RKO (cell line): Measurements from ENCODE around the gene KLHL29.

Source experiments
- DNase-seq: peaks from one replicate; pipeline ENCODE4 v3.0.0-alpha.2; 2016; ENCODE audit warnings: low spot score

The KLHL29 gene

GRCh38 chr2:23684395-23685176 is 299.6 kb downstream of the KLHL29 start:
- DNase-seq, result no peak

DNA sequence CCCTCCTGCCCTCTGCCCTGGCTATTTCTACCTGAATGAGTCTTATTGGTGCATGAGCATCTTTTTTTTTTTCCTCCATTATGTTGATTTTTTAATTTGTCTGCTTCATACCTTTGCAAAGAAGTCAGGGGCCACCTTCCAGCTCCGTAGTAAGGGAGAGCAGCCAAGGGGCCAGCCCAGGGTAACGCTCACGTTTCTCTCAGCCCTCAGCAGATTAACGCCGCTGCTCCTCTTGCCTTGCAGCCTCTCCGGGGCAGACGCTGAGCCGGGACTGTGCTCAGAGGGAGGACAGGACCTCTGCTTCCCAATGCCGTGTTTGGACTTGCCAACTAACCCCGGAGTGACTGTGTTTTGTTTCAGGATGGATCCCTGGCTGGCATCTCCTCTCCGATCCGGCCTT is 300.2 kb downstream of the KLHL29 start:
- no peak for DNase-seq

- no peak for DNase-seq
Observed at GRCh38 chr2:23685706-23686105, 300.7 kb downstream of the KLHL29 start.

- DNase-seq, result no peak
Observed at GRCh38 chr2:23686405-23687029, 301.5 kb downstream of the KLHL29 start.

GRCh38 chr2:23687214-23687613 is 302.2 kb downstream of the KLHL29 start:
- DNase-seq, result no peak

DNA sequence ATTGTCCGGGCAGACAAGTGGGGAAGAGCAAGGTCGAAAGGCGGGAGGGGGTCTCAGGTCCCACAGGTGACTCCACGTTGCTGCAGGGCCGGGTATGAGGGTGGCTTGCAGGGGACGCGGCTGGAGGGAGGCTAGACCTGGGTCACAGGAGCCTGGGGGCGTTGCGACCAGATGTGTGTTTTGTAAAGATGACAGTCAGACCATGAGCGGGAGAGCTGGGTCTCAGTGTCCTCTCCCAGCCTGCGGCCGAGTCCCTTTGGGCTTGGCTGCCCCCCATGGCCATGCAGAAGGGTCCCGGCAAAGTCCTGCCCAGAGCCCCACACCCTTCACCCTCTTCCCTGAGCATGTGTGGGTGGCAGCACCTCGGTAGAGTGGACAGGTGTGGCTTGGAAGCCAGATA is 302.7 kb downstream of the KLHL29 start:
- DNase-seq, result no peak

- DNase-seq, result no peak
Observed at GRCh38 chr2:23688486-23689130, 303.6 kb downstream of the KLHL29 start.

- no peak for DNase-seq
Observed at GRCh38 chr2:23689131-23689700, 304.2 kb downstream of the KLHL29 start.

GRCh38 chr2:23689891-23690290 is 304.9 kb downstream of the KLHL29 start:
- no peak for DNase-seq

DNA sequence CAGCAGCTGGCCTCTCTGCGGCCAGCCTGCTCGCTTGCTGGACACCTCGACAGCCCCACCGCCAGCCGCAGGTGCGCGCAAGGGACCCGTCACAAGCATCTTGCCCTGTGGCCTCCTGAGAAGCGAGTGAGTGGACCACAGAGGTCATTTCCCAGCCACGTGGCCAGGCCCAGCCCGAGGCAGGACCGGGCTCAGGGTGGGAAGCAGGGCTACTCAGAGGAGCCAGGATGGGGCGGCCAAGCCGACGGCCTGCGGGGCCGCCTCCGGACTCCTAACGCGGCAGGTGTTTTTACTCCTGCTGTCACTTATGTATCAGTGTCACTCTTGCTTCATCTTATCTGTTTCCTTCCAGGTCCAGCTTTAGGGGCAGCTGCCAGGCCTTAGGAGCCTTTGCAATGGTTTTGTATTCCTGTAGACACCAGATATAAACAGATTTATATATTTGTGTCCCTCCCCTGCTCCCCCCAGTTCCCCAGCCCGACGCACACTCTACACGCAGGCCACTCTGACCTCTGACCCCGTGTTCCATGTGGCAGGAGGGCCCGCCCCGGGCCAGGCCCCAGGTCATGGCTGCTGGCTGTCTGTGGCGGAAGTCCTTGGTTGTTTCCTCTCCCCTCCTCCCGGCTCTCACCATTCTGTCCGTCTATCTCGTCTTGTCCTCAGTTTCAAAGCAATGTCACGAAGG is 305.6 kb downstream of the KLHL29 start:
- DNase-seq, result no peak

GRCh38 chr2:23691106-23691470 is 306.1 kb downstream of the KLHL29 start:
- DNase-seq, result no peak

DNA sequence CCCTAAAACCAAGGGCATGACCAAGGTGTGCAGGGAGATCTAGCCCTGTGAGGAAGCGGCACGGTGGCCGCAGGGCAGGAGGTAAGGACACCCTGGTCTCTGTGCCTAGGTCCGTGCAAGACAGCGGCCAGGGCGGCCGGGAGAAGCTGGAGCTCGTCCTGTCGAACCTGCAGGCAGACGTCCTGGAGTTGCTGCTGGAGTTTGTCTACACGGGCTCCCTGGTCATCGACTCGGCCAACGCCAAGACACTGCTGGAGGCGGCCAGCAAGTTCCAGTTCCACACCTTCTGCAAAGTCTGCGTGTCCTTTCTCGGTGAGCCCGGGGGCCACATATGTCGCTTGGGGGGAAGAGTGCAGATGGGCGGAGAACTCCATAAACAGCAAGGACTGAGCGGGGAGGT is 306.6 kb downstream of the KLHL29 start:
- no peak for DNase-seq

- no peak for DNase-seq
Observed at GRCh38 chr2:23692263-23692662, 307.3 kb downstream of the KLHL29 start.

DNA sequence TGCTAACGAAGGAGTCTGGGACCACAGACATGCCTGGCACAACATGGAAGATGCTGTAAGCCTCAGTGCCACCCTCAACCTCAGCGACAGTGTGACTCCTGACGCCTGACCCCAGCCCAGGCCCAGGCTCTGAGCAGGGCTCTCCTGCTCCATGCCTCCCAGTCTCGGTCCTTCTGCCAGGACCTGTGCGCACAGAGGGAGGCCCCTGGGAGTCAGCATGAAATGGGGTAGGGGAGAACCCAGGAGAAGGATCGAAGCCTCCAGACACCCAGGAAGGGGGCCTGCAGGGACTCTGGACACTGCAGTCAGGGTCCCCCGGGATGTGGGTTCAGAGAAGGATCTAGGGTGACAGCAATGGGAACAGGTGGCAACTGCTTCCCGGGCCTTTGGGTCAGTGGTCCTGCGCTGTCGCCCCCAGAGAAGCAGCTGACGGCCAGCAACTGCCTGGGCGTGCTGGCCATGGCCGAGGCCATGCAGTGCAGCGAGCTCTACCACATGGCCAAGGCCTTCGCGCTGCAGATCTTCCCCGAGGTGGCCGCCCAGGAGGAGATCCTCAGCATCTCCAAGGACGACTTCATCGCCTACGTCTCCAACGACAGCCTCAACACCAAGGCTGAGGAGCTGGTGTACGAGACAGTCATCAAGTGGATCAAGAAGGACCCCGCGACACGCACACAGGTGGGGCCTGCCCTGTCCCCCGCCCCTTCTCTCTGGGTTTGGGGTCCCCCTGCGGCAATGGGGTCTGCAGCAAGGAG is 308.0 kb downstream of the KLHL29 start:
- no peak for DNase-seq

DNA sequence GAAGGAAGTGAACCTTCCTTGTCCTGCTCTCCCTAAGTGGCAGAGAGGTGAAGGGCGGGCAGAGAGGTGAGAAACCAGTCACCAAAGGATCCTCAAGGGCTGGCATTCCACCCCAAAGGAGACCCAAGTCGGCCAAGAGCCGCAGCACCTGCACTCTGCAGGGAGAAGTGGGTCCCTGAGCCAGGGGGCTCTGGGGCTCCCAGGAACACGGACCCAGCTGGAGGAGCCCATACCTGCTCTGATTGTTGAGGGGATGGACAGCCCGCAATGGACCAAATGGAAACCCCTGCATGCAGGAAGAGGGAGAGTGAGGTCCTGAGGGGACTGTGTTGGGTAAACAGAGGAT is 308.6 kb downstream of the KLHL29 start:
- DNase-seq, result no peak

DNA sequence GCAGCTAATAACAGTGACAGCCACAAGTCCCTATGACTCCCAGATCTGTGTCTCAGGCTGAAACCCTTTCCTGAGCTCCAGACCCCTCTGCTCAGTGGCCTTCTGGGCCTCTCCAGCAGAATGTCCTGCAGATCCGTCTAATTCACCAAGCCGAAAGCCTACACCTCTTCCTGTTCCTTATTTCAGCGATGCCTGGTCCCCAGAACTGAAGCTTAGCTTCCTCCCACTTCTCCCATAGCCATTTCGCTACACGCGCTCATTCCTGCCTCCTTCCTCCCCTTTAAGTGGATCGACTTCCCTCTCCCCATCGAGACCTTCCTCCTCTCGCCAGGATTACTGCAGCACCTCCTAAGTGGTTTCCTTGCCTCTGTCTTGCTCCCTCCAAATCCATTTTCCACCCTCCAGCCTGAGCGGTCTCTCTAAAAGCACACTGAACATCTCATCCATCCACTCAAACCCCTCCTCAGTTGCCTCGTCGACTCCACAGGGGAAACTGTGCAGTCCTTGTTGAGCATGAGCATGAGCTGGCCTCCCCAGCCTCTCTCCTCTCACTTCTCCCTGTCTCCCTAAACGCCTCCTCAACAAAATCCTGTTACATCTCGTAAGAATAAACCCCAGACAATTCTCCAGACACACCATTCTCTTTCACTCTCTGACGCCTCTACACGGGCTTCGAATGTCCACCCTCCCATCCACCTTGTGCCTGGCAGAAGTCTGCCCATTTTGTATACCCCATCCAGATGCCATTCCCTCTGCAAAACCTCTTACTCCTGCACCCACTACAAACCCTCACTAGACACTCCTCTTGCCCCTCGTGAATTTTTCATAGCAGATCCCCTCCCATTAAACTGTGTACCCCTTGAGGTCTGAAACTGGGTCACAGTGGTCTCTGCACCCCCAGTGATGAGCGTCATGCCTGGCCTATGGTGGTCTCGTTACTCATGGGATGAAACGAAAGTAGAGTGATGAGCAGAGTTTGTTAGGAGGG is 309.4 kb downstream of the KLHL29 start:
- DNase-seq, result no peak

GRCh38 chr2:23695214-23695889 is 310.4 kb downstream of the KLHL29 start:
- no peak for DNase-seq

- no peak for DNase-seq
Observed at GRCh38 chr2:23695890-23696751, 311.1 kb downstream of the KLHL29 start.

- no peak for DNase-seq
Observed at GRCh38 chr2:23696752-23697045, 311.7 kb downstream of the KLHL29 start.
